ENCODE data around the gene LRRC63. TPM values are rescaled to one million over a fixed set of nuclear protein-coding genes. Genes with fewer than 3 reads are reported as not detected.
"Not testable (repeated sequence)": the region's sequence is repeated elsewhere in the genome, so short reads cannot be mapped to it uniquely, and the experiment has no call there.

Gene LRRC63
- total and polyA plus RNA-seq, 7 donors = 0.03 to 0.04 TPM; not detected in 5

DNA sequence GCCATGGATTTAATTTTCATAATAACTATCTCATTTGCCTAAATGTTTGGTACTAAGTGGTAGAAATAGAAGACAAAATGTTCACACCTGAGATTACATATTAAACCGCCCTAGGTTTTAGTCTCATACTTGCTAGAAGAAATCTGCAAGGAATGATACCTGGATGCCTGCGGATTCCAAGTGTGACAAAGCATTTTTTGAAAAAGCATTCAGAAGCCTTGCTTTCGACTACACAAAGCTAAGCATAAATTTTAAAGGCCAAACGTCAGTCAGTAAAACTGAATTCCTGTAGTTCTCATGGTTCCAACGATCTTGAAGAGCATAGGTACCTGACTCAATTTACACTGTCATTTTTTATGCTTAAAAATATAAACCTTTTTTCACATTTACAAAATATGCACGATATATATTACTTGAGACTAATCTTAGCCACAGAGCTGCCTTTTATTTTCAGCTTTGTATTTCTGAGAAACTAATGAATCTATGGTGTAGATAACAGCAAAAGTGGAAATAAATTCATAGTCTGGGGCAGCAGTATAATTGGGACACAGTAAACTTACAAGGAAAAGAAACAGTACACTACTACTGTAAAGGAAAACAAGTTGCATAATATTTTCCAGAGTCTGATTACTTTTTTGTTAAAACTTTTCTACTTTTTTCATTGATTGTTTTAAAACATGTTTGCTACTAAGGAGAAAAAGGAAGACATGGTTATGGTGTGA, 1.2 kb upstream of the LRRC63 start:
- Histone ChIP-seq H3K4me1 (no peaks in the 10 kb centered on the region), H3K9me3 (no peaks in the 10 kb centered on the region), H3K4me3 (peak overlapping the region; percentile 67), H3K27me3 (ENCODE audit: insufficient read depth in 3 of 3, low read length in 2 of 3) (peaks cover 0 to 3% (median 0%) of the 10 kb centered on the region in 3 donors), H3K27ac (no peak overlapping the region), H3K36me3 (ENCODE audit: insufficient read depth in 1 of 2, low read depth in 1 of 2) (no peaks in the 10 kb centered on the region)
- no peak for TF ChIP-seq CTCF (IDR thresholded peaks at IDR 0.05)
- 82 to 89% (median 85%) methylated on average over 6 of the region's 6 CpGs for WGBS, 3 donors
- intact Hi-C loops (cut with DNase I) = no loop called here
- ATAC-seq (no peak), DNase-seq (no peak)

GRCh38 chr13:46211116-46211482, 629 bp upstream of the LRRC63 start:
- TF ChIP-seq CTCF (IDR thresholded peaks at IDR 0.05) = no peak
- Histone ChIP-seq H3K4me3 (peak overlapping the region; percentile 67), H3K9me3 (no peaks in the 10 kb centered on the region), H3K27me3 (ENCODE audit: insufficient read depth in 3 of 3, low read length in 2 of 3) (peaks cover 0 to 3% (median 0%) of the 10 kb centered on the region in 3 donors), H3K4me1 (no peaks in the 10 kb centered on the region), H3K27ac (no peak overlapping the region), H3K36me3 (ENCODE audit: insufficient read depth in 1 of 2, low read depth in 1 of 2) (no peaks in the 10 kb centered on the region)
- intact Hi-C loops (cut with DNase I) = no loop called here
- DNase-seq = no peak
- peak in 1 of 4 donors; percentile 32 for ATAC-seq
- 11 to 15% (median 13%) methylated on average over 9 of the region's 9 CpGs for WGBS, 3 donors

DNA sequence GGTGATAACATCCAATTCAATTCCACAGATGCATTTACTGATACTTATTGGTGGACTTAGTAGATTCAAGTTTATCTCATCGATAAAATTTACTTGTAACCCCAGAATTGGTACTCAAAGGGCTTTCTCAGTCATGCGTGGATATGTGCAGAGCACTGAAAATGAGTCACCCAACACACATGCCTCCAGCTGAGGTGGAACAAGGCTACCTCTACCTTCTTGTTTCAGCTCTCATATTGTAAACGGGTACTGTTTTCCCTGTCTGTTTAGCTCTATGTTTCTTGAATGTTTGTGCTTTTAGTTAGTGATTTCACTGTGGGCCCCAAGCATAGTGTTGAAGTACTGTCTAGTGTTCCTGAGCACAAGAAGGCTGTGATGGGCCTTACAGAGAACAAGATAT, 1.5 kb downstream of the LRRC63 start:
- WGBS, 3 donors = 93 to 95% (median 94%) methylated on average over 3 of the region's 3 CpGs
- no peak for DNase-seq
- H3K4me3 ChIP-seq = no peak overlapping the region
- TF ChIP-seq CTCF (IDR thresholded peaks at IDR 0.05) = no peak
- no peak overlapping the region for H3K27ac ChIP-seq
- H3K9me3 ChIP-seq = no peaks in the 10 kb centered on the region
- intact Hi-C loops (cut with DNase I) = no loop called here
- H3K36me3 ChIP-seq (ENCODE audit: insufficient read depth in 1 of 2, low read depth in 1 of 2) = no peaks in the 10 kb centered on the region
- ATAC-seq = no peak
- no peaks in the 10 kb centered on the region for H3K4me1 ChIP-seq
- H3K27me3 ChIP-seq (ENCODE audit: insufficient read depth in 3 of 3, low read length in 2 of 3) = peaks cover 0 to 3% (median 0%) of the 10 kb centered on the region in 3 donors

GRCh38 chr13:46214741-46215140, 3.0 kb downstream of the LRRC63 start:
- DNase-seq; H3K36me3 ChIP-seq (ENCODE audit: insufficient read depth in 1 of 2, low read depth in 1 of 2); ATAC-seq; H3K9me3 ChIP-seq; intact Hi-C loops (cut with DNase I); H3K27ac ChIP-seq; H3K27me3 ChIP-seq (ENCODE audit: insufficient read depth in 3 of 3, low read length in 2 of 3); H3K4me1 ChIP-seq; H3K4me3 ChIP-seq: not testable (repeated sequence)
- WGBS, 3 donors = 67 to 83% (median 79%) methylated on average over 1 of the region's 1 CpG

GRCh38 chr13:46220234-46220633, 8.5 kb downstream of the LRRC63 start:
- intact Hi-C loops (cut with DNase I); H3K27me3 ChIP-seq (ENCODE audit: insufficient read depth in 3 of 3, low read length in 2 of 3); H3K36me3 ChIP-seq (ENCODE audit: insufficient read depth in 1 of 2, low read depth in 1 of 2); H3K4me1 ChIP-seq; H3K4me3 ChIP-seq; H3K9me3 ChIP-seq; H3K27ac ChIP-seq; ATAC-seq: not testable (repeated sequence)
- DNase-seq = peak in 1 of 2 donors; percentile 30
- 3 to 14% (median 14%) methylated on average over 2 of the region's 2 CpGs for WGBS, 3 donors

GRCh38 chr13:46229251-46229650, 17.5 kb downstream of the LRRC63 start:
- no peak for TF ChIP-seq CTCF (IDR thresholded peaks at IDR 0.05)
- H3K9me3 ChIP-seq = peaks cover 3% of the 10 kb centered on the region
- WGBS, 3 donors = 84 to 90% (median 89%) methylated on average over 2 of the region's 2 CpGs
- no peak for DNase-seq
- no peaks in the 10 kb centered on the region for H3K27me3 ChIP-seq (ENCODE audit: insufficient read depth in 3 of 3, low read length in 2 of 3)
- intact Hi-C loops (cut with DNase I) = no loop called here
- H3K36me3 ChIP-seq (ENCODE audit: insufficient read depth in 1 of 2, low read depth in 1 of 2) = no peaks in the 10 kb centered on the region
- H3K4me1 ChIP-seq = no peaks in the 10 kb centered on the region
- ATAC-seq = no peak
- H3K4me3 ChIP-seq = no peak overlapping the region
- H3K27ac ChIP-seq = no peak overlapping the region
